RWPE1 (cell line): ENCODE results near the gene ACTL7A.

Experiments
- CTCF ChIA-PET: fragments of 350-600 bp; sonication (Branson Sonifier 250); formaldehyde crosslinking; extraction: SDS; loops from one replicate; lab custom pipeline; 2021; lab: Yijun Ruan, JAX
- POLR2A ChIA-PET: fragments of 400-600 bp; formaldehyde crosslinking; extraction: SDS; loops from one replicate; lab custom pipeline; 2020; ENCODE audit warnings: antibody characterized with exemption; ENCODE audit not compliant: low non-redundant PET; lab: Yijun Ruan, JAX
- DNase-seq: peaks from one replicate; pipeline ENCODE4 v3.0.0; 2012; ENCODE audit warnings: low spot score
- H3K27ac ChIP-seq: fragments of 450-650 bp; 2 replicates; pipeline ENCODE4 v1.5.1; 2017
- TF ChIP-seq, protein P1 (sequence below): fragments of 450-650 bp; conservative IDR thresholded peaks from 2 replicates; pipeline ENCODE4 v1.5.1; 2017; ENCODE audit warnings: low read depth, mild to moderate bottlenecking

ACTL7A gene

DNA sequence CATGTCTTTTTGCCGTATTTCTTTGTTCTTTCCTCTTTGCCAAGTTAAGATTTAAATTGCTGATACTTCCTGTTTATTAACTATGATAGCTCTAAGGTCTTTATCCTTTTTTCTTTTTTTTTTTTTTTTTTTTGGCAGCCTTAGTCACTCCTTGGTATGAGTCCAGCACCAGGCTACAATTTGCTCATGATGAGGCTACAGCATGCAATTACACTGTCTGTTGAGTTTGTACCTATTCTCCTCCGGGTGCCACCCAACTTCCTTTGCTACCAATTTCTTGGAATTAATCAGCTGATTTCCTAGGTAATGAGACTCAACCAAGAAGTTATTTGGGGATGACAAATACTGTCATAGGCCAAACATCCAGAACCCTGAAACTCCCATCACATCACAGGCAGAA, 31.8 kb upstream of the ACTL7A start:
- ChIA-PET POLR2A (interaction anchor here (0.6 to 0.7 kb wide), 2 partner anchors 127 to 352 kb away, joined by 3 to 10 read pairs; no protein-coding TSS in a partner anchor), CTCF (interaction anchor here (0.6 kb wide), 3 partner anchors 38 to 1227 kb away, joined by 3 read pairs; no protein-coding TSS in a partner anchor)
- TF ChIP-seq, protein P1, sequence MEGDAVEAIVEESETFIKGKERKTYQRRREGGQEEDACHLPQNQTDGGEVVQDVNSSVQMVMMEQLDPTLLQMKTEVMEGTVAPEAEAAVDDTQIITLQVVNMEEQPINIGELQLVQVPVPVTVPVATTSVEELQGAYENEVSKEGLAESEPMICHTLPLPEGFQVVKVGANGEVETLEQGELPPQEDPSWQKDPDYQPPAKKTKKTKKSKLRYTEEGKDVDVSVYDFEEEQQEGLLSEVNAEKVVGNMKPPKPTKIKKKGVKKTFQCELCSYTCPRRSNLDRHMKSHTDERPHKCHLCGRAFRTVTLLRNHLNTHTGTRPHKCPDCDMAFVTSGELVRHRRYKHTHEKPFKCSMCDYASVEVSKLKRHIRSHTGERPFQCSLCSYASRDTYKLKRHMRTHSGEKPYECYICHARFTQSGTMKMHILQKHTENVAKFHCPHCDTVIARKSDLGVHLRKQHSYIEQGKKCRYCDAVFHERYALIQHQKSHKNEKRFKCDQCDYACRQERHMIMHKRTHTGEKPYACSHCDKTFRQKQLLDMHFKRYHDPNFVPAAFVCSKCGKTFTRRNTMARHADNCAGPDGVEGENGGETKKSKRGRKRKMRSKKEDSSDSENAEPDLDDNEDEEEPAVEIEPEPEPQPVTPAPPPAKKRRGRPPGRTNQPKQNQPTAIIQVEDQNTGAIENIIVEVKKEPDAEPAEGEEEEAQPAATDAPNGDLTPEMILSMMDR, result no peak
- H3K27ac ChIP-seq, result no peak overlapping the region
- DNase-seq, result peak; percentile 57

DNA sequence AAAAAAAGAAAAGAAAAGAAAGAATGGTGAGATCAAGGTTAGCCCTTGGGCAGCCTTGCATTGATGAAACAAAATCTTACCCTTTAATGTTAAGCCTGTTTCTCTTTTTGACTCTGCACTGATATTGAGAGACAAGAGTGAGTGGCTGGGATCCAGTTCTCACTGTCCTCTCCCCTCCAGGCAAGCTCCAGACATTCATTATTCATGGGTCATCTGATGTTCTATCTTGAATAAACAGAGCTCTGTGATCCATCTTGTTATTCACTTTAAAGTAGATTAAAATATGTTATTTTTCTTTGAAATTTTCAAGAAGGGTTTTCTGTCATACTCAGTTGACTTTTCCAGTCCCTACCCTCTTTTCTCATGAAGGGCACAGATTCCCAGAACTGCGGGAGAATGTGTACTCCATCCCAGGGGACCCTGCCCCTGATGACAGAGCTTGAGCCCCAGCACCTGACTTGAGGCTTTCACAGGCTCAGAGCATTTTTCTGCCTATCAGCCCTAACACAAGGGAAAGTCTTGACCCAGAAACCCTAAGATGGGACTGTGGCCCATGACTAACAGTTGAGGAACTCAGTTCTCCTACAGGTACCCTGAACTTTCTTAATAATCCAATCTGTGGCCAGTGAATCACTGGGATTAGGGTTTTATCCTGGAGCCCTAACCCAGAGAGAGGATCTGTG, 30.4 kb upstream of the ACTL7A start:
- ChIA-PET CTCF (interaction anchor here (0.7 to 1.0 kb wide), 2 partner anchors 591 to 716 kb away, joined by 3 read pairs; no protein-coding TSS in a partner anchor), POLR2A (no interaction called here)
- TF ChIP-seq, protein P1, result no peak
- no peak overlapping the region for H3K27ac ChIP-seq
- DNase-seq, result peak; percentile 80

DNA sequence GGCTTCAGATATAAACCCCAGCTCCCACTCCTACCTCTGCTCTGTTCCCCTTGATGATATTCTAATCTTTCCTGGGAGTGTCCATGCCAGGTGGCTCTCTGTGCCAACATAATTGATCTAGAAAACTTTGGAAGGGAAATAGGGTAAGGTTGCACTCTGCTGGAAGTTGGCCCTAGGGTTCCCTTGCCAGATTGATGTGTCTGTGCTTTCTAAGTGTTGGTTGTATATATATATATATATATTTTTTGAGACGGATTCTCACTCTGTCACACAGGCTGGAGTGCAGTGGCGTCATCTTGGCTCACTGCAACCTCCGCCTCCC, 29.9 kb upstream of the ACTL7A start:
- ChIA-PET CTCF (interaction anchor here (1.0 kb wide), 1 partner anchor 591 kb away, joined by 3 read pairs; no protein-coding TSS in a partner anchor), POLR2A (no interaction called here)
- TF ChIP-seq, protein P1, result no peak
- DNase-seq, result no peak
- H3K27ac ChIP-seq, result no peak overlapping the region

DNA sequence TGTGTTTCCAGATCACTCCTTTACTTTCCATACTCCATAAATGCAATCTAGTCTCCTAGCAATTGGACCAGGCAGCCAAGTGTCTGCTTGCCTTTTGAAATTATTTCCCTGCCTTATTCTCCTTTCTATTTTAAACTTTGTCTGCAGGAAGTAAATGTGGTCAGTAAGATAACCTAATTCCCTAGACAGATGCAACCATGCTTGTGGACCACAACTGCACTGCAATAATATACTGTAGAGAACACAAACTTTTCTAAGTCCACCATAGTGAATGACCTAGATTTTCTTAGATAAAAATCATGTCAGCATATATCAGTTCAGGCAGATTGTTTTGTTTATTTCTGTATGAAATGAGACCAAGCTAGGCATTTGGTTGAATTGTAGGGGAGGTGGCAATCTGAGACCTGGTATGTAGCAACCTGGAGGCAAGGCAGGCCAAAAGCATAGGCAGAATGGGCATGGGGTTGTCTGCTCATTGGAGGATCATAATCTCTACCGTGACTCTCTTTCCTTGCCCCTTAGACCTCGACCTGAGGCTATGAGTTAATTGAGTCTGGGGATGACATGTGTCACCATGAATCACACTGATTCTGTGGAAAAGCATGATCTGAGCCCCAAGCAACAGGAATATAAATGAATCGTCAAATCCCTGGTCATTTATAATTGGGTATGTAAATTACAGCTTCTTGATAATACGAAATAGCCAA, 27.0 kb upstream of the ACTL7A start:
- POLR2A ChIA-PET, result no interaction called here
- no peak overlapping the region; the same call in 1 of the 2 replicates for H3K27ac ChIP-seq
- DNase-seq, result peak; percentile 85
- CTCF ChIA-PET, result interaction anchor here (0.6 to 1.4 kb wide), 4 partner anchors 8 to 1240 kb away, joined by 3 to 6 read pairs (median 4); no protein-coding TSS in a partner anchor
- TF ChIP-seq, protein P1, result no peak

DNA sequence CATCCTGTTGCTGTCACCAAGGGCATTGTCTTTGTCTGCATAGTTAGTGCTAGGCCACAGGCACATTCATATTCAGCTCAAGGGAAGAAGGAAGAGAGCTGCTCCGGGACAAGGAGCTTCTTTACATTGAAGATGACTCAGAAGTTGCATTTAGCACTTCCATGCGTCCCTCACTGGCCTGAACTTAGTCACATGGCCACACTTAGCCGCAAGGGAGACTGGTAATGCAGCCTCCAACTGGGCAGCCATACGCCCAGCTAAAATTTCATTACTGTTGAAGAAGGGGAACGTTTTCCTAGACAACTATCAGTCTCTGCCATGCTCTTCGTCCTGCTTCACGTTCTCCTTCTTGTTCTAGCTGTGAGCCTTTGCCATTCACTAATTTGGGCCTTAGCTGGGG, 26.2 kb upstream of the ACTL7A start:
- CTCF ChIA-PET, result interaction anchor here (1.1 to 1.4 kb wide), 3 partner anchors 9 to 22 kb away, joined by 3 to 6 read pairs (median 4); no protein-coding TSS in a partner anchor
- POLR2A ChIA-PET, result interaction anchor here (0.6 kb wide), 1 partner anchor 373 kb away, joined by 3 read pairs; no protein-coding TSS in a partner anchor
- DNase-seq, result no peak
- H3K27ac ChIP-seq, result peak overlapping the region; percentile 93
- TF ChIP-seq, protein P1, result no peak

DNA sequence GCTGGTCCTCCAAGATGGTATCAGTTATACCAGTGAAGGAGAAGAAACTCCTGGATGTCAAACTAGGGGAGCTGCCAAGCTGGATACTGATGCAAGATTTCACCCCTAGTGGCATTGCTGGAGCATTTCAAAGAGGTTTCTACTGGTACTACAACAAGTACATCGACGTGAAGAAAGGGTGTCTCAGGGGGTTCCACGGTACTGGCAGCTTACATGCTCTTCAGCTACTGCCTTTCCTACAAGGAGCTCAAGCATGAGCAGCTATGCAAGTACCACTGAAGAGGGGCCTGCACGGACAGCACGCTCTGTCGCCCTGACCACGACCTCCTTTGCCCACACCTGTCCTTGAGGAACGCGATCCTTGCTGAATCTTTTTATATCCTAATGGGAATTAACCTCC, 25.7 kb upstream of the ACTL7A start:
- TF ChIP-seq, protein P1, result no peak
- H3K27ac ChIP-seq, result peak overlapping the region; percentile 93
- POLR2A ChIA-PET, result interaction anchor here (0.6 to 1.6 kb wide), 2 partner anchors 49 to 373 kb away, joined by 3 to 4 read pairs; no protein-coding TSS in a partner anchor
- DNase-seq, result no peak
- CTCF ChIA-PET, result interaction anchor here (0.8 to 1.5 kb wide), 6 partner anchors 9 to 423 kb away, joined by 3 to 6 read pairs (median 3); no protein-coding TSS in a partner anchor
